Measurements from ENCODE around the gene ETV7.

GRCh38 chr6:36381502-36382389 lies 5.7 kb downstream of the ETV7 start:
- no peak for TF ChIP-seq USF2 (IDR thresholded peaks at IDR 0.05; ENCODE audit: borderline replicate concordance, low read depth, low read length)
- no peak for TF ChIP-seq YY1 (IDR thresholded peaks at IDR 0.05; ENCODE audit: low read depth)
